ENCODE data around the gene TIPIN.
A peak's percentile ranks its signal among the peaks of the same experiment; 100 is the strongest.
"Not testable (repeated sequence)": the region's sequence is repeated elsewhere in the genome, so short reads cannot be mapped to it uniquely, and the experiment has no call there.

TIPIN gene

GRCh38 chr15:66356359-66357236 is at the start of gene TIPIN:
Gene TIPIN, minus strand, starts transcription at chr15:66356685. Its CDS starts 3,738 bp downstream, at chr15:66352947.
- DNase-seq: peak; percentile 92 to 96 (median 94)

GRCh38 chr15:66405615-66406014 is 49.1 kb upstream of the TIPIN start:
- no peak for DNase-seq

- DNase-seq: no peak
Measured at GRCh38 chr15:66405007-66405406, 48.5 kb upstream of the TIPIN start.

GRCh38 chr15:66404532-66404931 is 48.0 kb upstream of the TIPIN start:
- DNase-seq: no peak

GRCh38 chr15:66404122-66404521 is 47.6 kb upstream of the TIPIN start:
- no peak for DNase-seq

GRCh38 chr15:66403323-66403722 is 46.8 kb upstream of the TIPIN start:
- DNase-seq: no peak

GRCh38 chr15:66402761-66403284 is 46.3 kb upstream of the TIPIN start:
- DNase-seq: no peak

GRCh38 chr15:66401130-66402021 is 44.9 kb upstream of the TIPIN start:
- peak in 3 of 6 experiments; percentile 21 to 49 (median 25) for DNase-seq

- no peak for DNase-seq
Measured at GRCh38 chr15:66400351-66400774, 43.9 kb upstream of the TIPIN start.

- DNase-seq: no peak
Measured at GRCh38 chr15:66399276-66399675, 42.8 kb upstream of the TIPIN start.

GRCh38 chr15:66394915-66395314 is 38.4 kb upstream of the TIPIN start:
- DNase-seq: no peak

GRCh38 chr15:66394472-66394871 is 38.0 kb upstream of the TIPIN start:
- DNase-seq: no peak

- not testable (repeated sequence) for DNase-seq
Measured at GRCh38 chr15:66393037-66393436, 36.6 kb upstream of the TIPIN start.

GRCh38 chr15:66390678-66391077 is 34.2 kb upstream of the TIPIN start:
- peak in 2 of 6 experiments; percentile 24 to 26 for DNase-seq

- no peak for DNase-seq
Measured at GRCh38 chr15:66389859-66390381, 33.4 kb upstream of the TIPIN start.

GRCh38 chr15:66389098-66389858 is 32.8 kb upstream of the TIPIN start:
- DNase-seq: no peak

GRCh38 chr15:66388576-66388975 is 32.1 kb upstream of the TIPIN start:
- no peak for DNase-seq

- no peak for DNase-seq
Measured at GRCh38 chr15:66388043-66388363, 31.5 kb upstream of the TIPIN start.

GRCh38 chr15:66387163-66388042 is 30.9 kb upstream of the TIPIN start:
- DNase-seq: peak; percentile 43 to 67 (median 58)

- peak; percentile 96 to 99 (median 97) for DNase-seq
Measured at GRCh38 chr15:66386204-66387123, 30.0 kb upstream of the TIPIN start, which contains the start of gene MAP2K1. Gene MAP2K1, plus strand, starts transcription at chr15:66386912. Its CDS starts 436 bp downstream, at chr15:66387348.
